CD4-positive, alpha-beta T cell treated with Interferon gamma for 1 hour (primary cell): ENCODE results near the gene SLAMF8.

Experiments
- DNase-seq: peaks from one replicate; pipeline ENCODE4 v3.0.0-alpha.2; 2020

The SLAMF8 gene

GRCh38 chr1:159821171-159821867 is 5.4 kb upstream of the SLAMF8 start:
- no peak for DNase-seq

GRCh38 chr1:159823406-159823805 is 3.3 kb upstream of the SLAMF8 start:
- no peak for DNase-seq

GRCh38 chr1:159825564-159825963 is 1.1 kb upstream of the SLAMF8 start:
- DNase-seq = no peak

- no peak for DNase-seq
Measured at GRCh38 chr1:159827102-159827490, 423 bp downstream of the SLAMF8 start.

GRCh38 chr1:159827549-159827948 is 876 bp downstream of the SLAMF8 start:
- DNase-seq = no peak

GRCh38 chr1:159828176-159828575 is 1.5 kb downstream of the SLAMF8 start:
- no peak for DNase-seq

GRCh38 chr1:159828581-159829272 is 2.1 kb downstream of the SLAMF8 start:
- no peak for DNase-seq

GRCh38 chr1:159829273-159829634 is 2.6 kb downstream of the SLAMF8 start:
- peak; percentile 43 for DNase-seq

- DNase-seq = no peak
Measured at GRCh38 chr1:159829822-159830465, 3.3 kb downstream of the SLAMF8 start.

GRCh38 chr1:159830722-159831121 is 4.0 kb downstream of the SLAMF8 start:
- DNase-seq = no peak

GRCh38 chr1:159831412-159832141 is 4.9 kb downstream of the SLAMF8 start:
- no peak for DNase-seq

- no peak for DNase-seq
Measured at GRCh38 chr1:159832309-159832708, 5.6 kb downstream of the SLAMF8 start.

- no peak for DNase-seq
Measured at GRCh38 chr1:159835356-159835755, 8.7 kb downstream of the SLAMF8 start.

- no peak for DNase-seq
Measured at GRCh38 chr1:159835862-159836525, 9.3 kb downstream of the SLAMF8 start.

GRCh38 chr1:159838715-159839114 is 12.0 kb downstream of the SLAMF8 start:
- no peak for DNase-seq

- no peak for DNase-seq
Measured at GRCh38 chr1:159839116-159839849, 12.6 kb downstream of the SLAMF8 start.

- no peak for DNase-seq
Measured at GRCh38 chr1:159841749-159842148, 15.1 kb downstream of the SLAMF8 start.

- DNase-seq = no peak
Measured at GRCh38 chr1:159843459-159843858, 16.8 kb downstream of the SLAMF8 start.

GRCh38 chr1:159845751-159846629 is 19.3 kb downstream of the SLAMF8 start:
- no peak for DNase-seq

GRCh38 chr1:159847231-159847630 is 20.6 kb downstream of the SLAMF8 start:
- no peak for DNase-seq

GRCh38 chr1:159848326-159848725 is 21.7 kb downstream of the SLAMF8 start:
- DNase-seq = no peak
